ENCODE data around the gene EPB41L4B. TPM values are rescaled to one million over a fixed set of nuclear protein-coding genes. Genes with fewer than 3 reads are reported as not detected.

The EPB41L4B gene
- total RNA-seq, 2 experiments from 2014 or later: 0.34 TPM

DNA sequence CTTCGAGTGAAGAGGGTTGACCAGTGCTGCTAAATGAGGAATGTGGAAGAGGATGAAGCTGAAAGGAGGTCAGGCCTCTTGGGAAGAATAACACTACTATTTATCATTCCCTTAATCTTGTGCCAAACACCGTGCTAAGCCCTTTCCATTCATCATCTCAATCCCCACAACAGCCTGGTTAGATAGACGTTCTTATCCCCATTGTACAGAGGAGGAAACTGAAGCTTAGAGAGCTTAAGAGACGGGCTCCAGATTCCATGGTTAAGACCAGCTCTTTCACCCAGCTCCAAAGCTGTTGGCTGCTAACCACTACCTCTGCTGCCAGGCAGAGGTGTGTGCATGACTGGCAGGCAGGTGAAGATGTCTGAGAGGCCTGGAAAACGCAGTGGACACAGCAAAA lies 868 bp upstream of the EPB41L4B start:
- peaks cover 49% of the 10 kb centered on the region for H3K27me3 Mint-ChIP-seq
- TF ChIP-seq, protein P1, sequence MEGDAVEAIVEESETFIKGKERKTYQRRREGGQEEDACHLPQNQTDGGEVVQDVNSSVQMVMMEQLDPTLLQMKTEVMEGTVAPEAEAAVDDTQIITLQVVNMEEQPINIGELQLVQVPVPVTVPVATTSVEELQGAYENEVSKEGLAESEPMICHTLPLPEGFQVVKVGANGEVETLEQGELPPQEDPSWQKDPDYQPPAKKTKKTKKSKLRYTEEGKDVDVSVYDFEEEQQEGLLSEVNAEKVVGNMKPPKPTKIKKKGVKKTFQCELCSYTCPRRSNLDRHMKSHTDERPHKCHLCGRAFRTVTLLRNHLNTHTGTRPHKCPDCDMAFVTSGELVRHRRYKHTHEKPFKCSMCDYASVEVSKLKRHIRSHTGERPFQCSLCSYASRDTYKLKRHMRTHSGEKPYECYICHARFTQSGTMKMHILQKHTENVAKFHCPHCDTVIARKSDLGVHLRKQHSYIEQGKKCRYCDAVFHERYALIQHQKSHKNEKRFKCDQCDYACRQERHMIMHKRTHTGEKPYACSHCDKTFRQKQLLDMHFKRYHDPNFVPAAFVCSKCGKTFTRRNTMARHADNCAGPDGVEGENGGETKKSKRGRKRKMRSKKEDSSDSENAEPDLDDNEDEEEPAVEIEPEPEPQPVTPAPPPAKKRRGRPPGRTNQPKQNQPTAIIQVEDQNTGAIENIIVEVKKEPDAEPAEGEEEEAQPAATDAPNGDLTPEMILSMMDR (IDR thresholded peaks at IDR 0.05): no peak

DNA sequence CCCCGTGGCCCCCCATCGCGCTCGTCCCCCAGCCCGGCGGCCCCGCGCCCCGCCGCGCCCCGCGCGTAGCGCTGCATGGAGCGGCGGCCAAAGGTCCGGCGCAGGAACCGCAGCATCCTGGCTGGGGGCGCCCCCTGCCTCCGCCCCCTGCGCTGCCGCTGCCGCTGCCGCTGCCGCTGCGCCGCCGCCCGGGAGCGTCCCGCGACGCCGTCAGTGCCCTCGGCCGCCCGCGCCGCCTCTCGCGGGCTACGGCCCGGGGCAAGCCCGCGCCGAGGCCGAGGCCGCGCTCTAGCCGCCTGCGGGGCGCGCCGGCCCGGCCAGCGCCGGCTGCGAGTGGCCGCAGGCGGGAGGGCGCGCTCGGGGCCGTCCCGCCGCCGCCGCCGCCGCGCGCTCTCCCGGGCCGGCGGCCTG lies 523 bp downstream of the EPB41L4B start:
- peaks cover 56% of the 10 kb centered on the region for H3K27me3 Mint-ChIP-seq
- DNase-seq: no peak
- peak; percentile 31 for ATAC-seq
- intact Hi-C loops (cut with micrococcal nuclease): no loop called here
- H3K9me3 Mint-ChIP-seq: no peaks in the 10 kb centered on the region
- ChIA-PET CTCF (no interaction called here), POLR2A (no interaction called here)
- no peaks in the 10 kb centered on the region for H3K36me3 Mint-ChIP-seq (ENCODE audit: low read depth)
- TF ChIP-seq, protein P1 (IDR thresholded peaks at IDR 0.05): no peak
- peaks cover 11% of the 10 kb centered on the region for H3K4me1 Mint-ChIP-seq (ENCODE audit: low read depth)
- H3K27ac Mint-ChIP-seq: no peak overlapping the region
- no peak overlapping the region for H3K4me3 Mint-ChIP-seq

More for the DNA sequence above, 868 bp upstream of the EPB41L4B start:
- Mint-ChIP-seq H3K9me3 (no peaks in the 10 kb centered on the region), H3K4me1 (ENCODE audit: low read depth) (peaks cover 11% of the 10 kb centered on the region), H3K27ac (no peak overlapping the region), H3K4me3 (no peak overlapping the region), H3K36me3 (ENCODE audit: low read depth) (no peaks in the 10 kb centered on the region)
- CTCF ChIA-PET: interaction anchor here (0.6 to 0.9 kb wide), 3 partner anchors 66 to 121 kb away, joined by 3 read pairs; no protein-coding TSS in a partner anchor
- ATAC-seq (no peak), DNase-seq (no peak)
- intact Hi-C loops (cut with micrococcal nuclease): no loop called here
- POLR2A ChIA-PET: no interaction called here

DNA sequence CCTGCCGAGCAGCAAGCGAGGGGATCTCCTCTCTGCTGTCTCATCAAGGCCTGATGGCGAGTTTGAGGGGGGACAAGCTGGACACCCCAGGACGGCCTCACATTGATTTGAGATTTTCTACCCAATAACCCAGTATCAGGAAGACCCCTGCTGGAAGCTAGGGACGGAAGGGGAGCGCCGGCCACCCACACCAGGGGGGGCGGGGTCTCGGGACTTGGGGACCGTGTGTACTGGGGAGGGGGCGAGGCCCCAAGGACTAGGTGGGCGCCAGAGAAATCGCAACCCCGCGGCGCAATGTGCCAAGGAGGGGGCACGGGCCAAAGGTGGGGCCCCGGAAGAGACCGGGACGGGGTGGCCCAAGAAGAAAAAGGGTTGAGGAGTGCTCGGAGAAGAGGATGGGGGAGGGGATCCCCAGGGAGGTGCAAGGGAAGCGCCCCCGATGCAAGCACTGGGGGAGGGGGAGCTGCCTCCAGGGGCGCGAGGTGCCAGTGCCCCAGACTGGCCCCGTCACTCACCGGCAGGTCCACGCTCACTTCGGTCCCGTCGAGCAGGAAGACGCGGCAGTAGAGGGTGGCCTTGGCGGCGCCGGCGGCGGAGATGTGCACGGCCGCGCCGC lies 1.1 kb downstream of the EPB41L4B start:
- ChIA-PET POLR2A (interaction anchor here (0.6 kb wide), 1 partner anchor 148 kb away, joined by 3 read pairs; no protein-coding TSS in a partner anchor), CTCF (no interaction called here)
- TF ChIP-seq, protein P1 (IDR thresholded peaks at IDR 0.05): no peak
- no peak overlapping the region for H3K27ac Mint-ChIP-seq
- intact Hi-C loops (cut with micrococcal nuclease): loop anchor here (5.0 kb wide), 1 partner anchor 77 kb away; no protein-coding TSS in a partner anchor
- peaks cover 11% of the 10 kb centered on the region for H3K4me1 Mint-ChIP-seq (ENCODE audit: low read depth)
- ATAC-seq (peak; percentile 15), DNase-seq (peak; percentile 11)
- peak overlapping the region; percentile 52 for H3K4me3 Mint-ChIP-seq
- no peaks in the 10 kb centered on the region for H3K36me3 Mint-ChIP-seq (ENCODE audit: low read depth)
- peaks cover 60% of the 10 kb centered on the region for H3K27me3 Mint-ChIP-seq
- H3K9me3 Mint-ChIP-seq: no peaks in the 10 kb centered on the region

DNA sequence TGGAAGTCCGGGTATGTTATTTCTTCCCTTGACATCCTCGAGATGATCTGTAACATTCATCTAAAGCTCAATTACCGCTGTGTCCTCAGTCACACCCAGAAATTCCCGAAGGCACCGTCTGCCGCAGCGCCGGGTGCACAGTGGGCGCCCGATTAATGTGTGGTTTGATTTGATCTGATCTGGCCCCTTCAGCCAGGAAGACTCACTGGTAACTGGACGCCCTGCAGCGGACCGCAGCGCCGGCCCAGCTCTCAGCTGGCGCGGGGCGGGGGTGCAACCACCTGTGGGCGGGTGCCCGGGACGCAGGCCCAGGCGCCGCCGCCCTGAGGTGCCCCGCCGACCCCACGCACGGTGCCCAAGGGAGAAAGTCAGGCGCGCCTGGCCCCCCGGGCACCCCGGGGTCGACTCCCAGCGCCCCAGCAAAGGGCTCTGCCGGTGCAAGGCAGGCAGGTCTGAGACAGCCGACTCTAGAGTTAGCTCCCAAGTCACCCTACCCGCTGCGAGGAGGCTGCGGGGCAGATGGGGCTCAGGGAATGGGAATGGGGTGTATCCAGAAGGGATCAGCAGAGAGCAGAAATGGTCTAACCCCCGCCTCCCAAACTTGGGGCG lies 1.7 kb downstream of the EPB41L4B start:
- TF ChIP-seq, protein P1 (IDR thresholded peaks at IDR 0.05): no peak
- no peaks in the 10 kb centered on the region for H3K36me3 Mint-ChIP-seq (ENCODE audit: low read depth)
- H3K4me3 Mint-ChIP-seq: peak overlapping the region; percentile 52
- H3K4me1 Mint-ChIP-seq (ENCODE audit: low read depth): peaks cover 11% of the 10 kb centered on the region
- intact Hi-C loops (cut with micrococcal nuclease): loop anchor here (5.0 kb wide), 1 partner anchor 77 kb away; no protein-coding TSS in a partner anchor
- CTCF ChIA-PET: no interaction called here
- no peak for DNase-seq
- H3K9me3 Mint-ChIP-seq: no peaks in the 10 kb centered on the region
- no peak for ATAC-seq
- no peak overlapping the region for H3K27ac Mint-ChIP-seq
- POLR2A ChIA-PET: no interaction called here
- H3K27me3 Mint-ChIP-seq: peaks cover 63% of the 10 kb centered on the region
